HG03354 (cell line): ENCODE measurements around the gene PEMT.

Source experiments
- ATAC-seq: cut with Tn5 transposase; IDR thresholded peaks from one replicate; pipeline ENCODE4 v1.9.1; 2021; ENCODE audit warnings: mild to moderate bottlenecking; ENCODE audit not compliant: unreplicated experiment, poor library complexity, severe bottlenecking

The PEMT gene

DNA sequence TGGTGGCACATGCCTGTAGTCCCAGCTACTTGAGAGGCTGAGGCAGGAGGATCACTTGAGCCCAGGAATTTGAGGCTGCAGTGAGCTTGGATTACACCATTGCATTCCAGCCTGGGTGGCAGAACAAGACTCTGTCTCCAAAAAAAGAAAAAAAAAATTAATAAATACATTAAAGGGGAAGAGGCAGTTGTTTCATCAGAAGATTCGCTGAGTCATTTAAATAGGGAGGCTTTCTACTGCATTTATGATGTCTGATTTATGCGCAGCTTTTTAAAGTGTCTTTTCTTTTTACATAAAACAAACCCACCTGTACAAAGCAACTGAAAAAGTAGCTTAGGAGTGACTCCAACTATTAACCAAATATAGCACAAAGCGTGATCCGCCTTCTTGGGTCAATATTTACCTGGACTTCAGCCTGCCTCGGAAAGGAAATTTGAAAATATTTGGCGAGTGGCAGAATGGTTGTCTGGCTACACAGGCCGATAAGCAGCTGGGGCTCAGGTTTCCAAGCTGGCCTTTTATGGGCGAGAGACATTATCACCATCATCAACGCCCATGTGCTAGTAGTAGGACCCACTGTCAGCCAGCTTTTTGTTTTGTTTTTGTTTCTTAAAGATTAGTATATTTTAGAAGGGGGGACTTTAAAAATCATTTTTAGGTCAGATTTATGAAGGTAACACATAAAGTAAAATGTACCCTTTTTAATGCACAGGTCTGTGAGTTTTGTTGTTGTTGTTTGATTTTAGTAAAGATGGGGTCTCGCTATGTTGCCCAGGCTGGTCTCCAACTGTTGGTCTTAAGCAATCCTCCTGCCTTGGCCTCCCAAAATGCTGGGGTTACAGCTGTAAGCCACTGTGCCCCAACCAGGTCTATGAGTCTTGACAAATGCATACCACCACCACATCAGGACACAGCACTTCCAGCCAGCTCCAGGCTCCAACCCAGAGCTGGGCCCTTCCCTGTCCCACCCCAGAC is 52.8 kb downstream of the PEMT start:
- ATAC-seq, result no peak

DNA sequence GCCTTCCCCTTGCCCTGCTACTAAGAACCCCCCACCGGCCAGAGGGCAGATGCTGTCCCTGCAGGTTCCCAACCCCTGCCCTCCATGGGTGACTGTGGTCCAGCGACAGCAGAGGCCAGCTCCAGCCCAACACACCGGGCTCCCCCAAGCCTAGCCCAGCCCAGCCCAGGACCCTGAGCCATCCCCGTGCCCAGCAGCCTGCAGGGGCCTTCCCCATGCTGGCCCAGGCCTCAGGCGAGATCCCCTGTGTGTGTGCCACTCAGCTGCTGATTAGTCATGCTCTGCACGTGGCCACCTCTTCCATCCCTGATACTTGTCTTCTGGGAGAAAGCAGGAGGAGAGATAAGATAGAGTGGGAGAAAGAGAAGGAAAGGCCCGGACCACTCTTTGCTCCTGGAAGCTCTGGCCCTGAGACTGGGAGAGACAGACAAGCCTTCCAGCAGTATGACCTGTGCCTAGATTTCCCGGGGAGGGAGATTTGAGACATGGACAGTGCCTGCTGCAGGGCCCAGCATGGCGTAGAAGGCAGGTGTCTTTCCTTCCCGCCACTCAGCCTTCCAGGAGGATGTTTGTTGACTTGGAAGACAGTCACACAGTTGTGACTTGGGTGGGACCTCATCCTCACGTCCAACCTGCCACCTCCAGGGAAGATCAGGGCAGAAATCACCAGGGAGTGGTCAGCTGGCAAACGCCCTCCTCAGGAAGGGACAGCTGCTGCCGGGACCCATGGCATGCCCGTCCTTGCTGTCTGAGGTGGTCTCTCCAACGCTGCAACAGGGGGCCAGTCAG is 54.0 kb downstream of the PEMT start:
- no peak for ATAC-seq

DNA sequence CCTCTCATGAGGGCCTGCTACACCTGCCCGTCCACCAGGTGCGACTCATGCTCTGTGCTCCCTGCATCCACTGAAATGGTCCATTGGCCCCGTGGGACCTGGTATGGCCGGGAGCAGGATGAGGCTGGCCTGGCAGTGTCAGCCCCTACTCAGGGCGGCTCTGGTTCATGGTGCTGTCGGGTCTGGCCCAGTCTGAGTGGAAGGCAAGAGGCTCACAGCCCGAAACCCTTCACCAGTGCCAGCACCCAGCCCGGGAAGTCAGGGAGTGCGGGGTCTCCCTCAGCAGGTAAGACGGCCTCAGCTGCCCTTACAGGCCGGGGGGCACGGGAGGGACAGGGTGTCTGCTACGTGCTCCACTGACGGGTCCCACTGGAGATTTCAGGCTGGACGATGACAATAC is 54.8 kb downstream of the PEMT start:
- ATAC-seq, result no peak

DNA sequence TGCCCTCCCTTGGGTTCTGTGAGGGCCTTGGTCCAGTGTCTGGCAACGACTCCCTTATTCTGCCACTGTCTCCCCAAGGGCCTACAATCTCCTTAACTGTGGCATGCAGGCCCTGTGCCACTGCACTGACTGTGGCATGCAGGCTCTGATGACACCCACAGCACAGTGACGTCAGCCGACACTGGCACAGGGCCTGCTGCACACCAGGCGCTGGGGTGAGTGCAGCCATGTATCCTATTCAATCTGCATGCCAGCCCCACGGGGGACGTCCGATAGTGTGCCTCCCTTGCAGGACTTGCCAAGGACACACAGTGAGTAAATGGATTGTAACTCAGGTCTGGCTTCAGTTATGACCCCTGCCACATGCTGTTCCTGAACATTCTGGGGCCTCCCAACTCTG is 55.6 kb downstream of the PEMT start:
- ATAC-seq, result no peak

DNA sequence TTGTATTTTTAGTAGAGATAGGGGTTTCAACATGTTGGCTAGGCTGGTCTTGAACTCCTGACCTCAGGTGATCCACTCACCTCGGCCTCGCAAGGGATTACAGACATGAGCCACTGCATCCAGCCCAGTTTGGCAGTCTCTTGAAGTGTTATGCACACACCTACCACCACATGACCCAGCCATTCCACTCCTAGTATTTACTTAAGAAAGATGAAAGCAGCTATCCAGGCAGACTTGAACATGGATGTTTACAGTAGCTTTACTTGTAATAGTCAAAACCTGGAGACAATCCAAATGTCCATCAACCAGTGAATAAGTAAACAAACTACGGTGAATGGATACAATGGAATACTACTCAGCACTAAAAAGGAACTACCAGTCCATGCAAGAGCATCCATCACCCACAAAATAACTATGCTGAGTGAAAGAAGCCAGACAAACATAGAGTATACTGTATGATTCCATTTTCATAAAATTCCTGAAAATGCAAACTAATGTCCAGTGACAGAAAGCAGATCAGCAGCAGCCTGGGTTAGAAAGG is 57.5 kb downstream of the PEMT start:
- no peak for ATAC-seq

DNA sequence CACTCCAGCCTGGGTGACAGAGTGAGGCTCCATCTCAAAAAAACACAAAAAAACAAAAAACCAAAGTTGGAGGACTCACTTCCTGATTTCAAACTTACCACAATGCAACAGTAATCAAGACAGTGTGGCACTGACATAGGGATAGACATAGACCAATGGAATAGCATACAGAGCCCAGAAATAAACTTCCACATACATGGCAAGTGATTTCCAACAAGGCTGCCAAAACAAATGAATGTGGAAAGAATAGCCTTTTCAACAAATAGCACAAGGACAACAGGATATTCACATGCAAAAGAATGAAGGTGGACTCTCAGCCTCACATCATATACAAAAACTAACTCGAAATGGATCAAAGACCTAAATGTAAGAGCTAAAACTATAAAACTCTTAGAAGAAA is 58.5 kb downstream of the PEMT start:
- ATAC-seq, result no peak

DNA sequence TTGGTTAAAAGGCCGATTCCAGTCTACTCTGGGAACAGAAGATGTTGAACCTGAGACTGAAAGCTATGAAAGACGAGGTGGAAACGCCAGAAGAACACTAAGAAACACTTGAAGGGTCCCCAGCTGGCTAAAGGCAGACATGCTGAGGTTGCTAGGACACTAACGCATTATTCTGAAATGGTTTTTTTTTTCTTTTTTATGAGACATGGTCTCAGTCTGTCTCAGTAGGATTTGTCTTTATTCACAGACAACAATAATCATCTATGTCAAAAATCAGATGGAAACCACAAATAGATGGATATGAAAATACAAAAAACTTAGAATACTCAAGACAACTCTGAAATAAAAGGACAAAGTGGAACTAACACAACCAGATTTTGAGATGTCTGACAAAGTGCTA is 60.4 kb downstream of the PEMT start:
- ATAC-seq, result no peak

DNA sequence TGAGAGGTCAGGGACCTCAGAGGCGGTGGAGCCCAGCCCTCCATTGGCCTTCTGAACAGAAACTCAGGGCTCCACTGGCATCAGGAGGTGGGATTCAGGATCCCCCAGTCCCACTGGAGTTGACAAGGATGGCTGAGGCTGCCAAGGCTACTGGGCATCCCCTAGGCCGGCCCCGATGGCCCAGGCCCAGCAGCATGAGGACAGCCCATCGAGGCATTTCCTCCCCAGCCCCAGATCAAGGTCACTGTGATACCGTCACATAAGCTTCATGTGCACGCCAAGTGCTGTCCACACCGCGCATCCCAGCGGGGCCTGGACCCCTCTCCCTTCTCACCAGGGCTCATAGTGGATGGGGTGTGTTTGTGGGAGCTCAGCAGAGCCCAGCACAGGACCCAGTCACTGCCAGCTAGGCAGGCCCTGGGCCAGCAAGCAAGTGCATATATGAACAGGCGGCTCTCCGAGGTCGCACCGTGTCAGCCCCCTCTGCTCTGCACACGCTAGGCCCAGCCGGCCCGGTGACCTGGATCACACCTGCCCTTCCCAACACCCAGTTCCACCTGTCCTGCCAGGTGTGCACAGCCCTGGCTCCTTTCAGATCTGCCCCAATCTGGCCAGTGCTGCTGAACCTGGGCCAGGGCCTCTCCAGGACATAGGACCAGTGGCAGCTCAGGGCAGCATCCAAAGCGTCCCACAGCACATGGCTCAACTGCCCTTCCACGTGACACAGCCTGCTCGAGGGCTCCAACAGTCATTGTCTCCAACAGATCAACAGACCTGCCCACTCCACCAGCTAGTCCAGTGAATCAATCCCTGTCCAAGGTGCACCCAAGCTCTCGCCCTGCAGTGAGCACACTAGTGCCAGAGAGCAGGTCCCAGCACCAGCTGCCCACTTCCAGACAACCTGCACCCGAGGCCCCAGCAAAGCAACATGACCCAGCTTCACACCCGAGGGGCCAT is 62.5 kb downstream of the PEMT start:
- no peak for ATAC-seq

DNA sequence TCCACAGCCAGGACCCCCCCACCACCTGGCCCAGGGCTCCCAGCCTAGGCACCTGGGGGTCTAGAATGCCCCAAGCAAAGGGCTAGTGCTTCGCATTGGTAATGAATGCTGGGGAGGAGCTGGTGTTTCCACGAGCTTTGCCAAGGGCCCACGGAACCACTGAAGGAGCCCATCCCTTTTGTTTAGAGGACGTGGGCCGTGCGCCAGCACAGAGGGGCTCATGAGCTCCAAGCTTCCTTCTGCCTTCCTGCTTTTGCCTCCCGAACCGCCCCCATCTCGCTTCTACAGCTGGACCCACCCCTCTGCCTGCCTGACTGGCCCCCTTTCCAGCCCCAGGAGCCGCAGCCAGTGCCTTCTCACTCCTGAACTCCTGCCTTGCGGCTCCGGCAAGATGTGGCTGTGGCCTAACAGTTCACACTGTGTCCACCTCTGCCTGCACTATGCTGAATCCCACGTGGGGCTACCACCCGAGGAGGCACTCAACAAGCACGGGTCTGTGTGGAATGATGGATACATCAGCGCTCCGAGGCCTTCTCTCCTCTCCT is 63.5 kb downstream of the PEMT start:
- ATAC-seq, result no peak

DNA sequence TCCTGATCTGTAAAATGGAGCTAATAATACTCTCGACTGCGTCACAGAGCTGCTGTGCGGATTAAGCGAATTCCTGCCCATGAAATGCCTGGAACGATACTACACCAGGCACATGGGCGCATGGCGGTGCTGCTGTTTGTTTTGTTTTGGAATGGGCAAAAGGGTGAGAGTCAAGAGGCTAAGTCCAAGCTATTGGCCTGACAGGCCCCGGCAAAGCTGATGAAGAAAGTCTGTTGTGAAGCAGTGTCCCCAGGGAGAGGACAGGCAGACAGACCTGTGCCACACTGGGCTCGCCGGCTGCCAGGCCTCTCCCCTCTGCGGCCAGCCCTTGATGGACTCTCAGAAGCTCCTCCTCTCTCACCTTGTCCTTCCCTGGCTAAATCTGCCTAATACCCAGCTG is 64.0 kb downstream of the PEMT start:
- ATAC-seq, result no peak

DNA sequence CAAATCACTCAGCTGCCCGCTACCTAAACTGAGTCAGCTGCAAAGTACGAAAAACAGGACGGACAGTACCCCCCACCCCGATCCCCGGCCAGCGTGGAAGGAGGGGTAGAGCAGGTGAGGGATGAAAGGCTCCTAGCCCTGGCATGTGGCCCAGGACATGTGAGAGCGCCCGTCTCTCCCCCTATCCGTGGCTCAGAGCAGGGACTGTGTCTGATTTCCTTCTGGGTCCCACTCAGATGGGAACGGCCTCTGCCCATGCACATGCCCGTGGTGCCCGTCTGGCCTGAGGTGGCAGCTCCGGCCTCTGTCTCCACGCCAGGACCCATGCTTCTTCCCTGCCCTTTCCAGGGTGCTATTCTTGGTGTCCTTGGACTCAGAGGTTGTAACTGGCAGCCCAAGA is 65.1 kb downstream of the PEMT start:
- no peak for ATAC-seq

DNA sequence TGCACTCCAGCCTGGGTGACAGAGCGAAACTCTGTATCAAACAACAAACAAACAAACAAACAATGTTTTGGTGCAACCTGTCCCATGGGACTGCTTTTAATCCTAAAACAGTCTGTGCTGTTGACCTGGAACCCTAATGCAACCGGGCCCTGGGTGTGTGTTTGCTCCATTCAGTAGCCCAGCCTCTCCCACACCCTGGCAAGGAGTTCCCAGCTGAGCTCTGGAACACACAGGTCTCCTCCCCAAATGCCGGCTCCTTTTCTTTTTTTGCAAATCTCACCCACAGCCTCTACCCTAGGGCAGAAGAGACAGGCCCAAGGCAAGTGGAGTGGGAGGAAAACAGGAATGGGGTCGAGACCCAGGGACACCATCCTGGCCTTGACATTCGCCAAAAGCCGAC is 65.6 kb downstream of the PEMT start:
- no peak for ATAC-seq

DNA sequence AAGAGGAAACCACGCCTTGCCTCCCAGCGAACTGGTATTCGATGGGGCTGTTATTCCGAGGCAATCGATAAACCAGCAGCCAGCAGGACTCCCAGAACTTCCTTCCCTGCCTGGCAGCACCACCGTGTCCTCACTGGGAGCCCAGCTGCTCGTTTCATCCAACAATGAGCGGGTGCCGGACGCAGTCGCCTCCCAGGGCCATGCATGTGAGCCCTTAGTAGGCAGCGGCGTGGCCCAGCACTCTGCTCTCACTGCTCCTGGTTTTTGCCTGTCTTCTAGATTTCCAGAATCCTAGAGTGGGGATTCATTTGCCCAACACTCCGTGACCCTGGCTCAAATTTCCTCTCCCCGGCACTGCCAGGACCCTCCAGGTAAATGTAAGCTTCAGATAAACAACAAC is 66.2 kb downstream of the PEMT start:
- no peak for ATAC-seq

DNA sequence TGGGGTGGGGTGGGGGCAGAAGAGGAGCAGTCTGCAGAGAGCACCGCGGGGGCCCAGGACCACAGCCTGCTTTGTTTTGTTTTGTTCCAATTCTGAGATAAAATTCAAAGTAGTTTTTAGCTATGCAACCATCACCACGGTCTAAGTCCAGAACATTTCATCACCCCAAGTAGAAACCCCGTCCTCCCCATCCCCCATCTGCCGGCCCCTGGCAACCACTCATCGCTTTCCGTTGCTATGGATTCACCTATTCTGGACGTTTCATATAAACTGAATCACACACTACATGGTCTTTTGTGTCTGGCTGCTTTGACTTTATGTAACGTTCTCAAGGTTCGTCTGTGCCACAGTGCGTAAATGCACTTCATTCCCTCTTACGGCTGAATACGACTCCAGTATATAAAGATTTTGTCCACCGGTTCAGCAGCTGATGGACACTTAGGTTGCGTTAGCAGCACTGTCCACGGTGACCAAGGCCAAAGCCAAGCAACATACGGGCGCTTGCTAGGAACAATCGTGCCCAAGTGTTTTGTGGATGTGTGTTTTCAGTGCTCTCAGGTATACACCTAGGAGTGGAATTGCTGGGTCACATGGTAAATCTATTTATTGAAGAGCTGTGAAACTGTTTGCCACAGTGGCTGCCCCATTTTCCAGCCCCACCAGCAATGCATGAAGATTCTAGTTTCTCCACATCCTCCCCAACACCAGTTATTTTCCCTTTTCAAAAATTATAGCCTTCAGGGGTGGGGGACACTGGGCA is 67.6 kb downstream of the PEMT start:
- no peak for ATAC-seq

DNA sequence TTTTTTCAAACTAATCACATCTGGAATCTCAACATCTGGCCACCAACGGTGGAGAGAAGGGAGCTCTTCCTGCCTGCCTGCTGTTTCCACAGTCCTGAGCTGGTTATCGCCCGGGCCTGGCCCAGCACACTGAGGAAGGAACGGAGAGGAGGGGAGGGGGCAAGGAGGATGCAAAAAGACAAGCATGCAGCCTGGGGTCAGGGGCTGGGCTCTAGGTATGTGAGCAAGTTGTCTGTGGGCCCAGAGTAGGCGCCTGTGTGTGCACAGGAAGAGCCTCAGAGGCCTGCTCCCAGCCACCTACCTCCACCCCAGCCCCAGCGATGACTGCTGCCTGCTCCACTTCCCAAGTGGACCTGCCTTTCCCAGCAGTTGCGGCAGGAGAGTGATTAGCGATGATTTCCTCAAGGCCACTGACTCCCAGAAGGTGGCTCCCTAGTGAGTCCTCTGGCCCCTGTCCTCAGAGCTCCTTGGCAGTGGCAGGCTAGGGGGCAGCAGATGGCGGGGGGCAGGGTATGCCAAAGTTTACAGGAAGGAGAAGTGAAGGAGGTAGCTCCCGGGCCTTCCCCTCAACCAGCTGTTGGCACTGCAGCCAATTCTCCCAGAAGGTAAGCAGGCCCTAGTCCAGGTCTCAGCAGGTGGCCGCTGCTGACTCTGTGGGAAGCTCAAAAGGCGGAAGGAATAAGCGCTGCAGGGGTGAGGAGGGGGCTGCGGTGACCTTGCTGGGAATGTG is 68.3 kb downstream of the PEMT start:
- no peak for ATAC-seq

DNA sequence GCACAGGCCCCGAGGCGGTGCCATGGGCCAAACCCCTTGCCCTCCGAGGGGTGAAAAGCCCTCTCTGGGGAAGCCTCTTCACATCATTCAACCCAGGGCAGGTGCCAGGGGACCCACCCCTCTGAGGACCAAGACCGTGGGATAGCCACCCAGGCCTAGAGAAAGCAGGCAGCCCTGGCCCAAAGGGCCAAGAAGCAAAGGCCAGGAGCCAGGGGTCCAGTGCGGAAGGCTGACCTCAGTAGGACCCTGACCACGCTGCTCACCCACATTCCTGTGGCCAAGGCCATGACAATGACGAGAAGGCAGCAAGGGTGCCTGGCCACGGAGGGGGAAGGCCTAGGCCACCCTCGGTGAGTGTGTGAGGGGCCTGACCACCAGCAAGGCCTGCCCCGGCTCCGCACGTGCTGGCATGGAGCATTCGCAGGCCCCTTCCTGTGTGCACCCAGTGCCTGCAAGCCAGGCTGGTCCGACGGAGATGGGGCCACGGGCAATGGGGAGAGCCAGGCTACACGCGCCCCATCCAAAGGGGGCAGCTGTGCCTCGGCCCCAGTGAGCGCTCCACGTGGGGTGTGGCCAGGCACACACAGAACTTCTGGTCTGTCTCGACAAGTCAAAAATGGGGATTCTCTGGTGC is 70.8 kb downstream of the PEMT start:
- no peak for ATAC-seq

DNA sequence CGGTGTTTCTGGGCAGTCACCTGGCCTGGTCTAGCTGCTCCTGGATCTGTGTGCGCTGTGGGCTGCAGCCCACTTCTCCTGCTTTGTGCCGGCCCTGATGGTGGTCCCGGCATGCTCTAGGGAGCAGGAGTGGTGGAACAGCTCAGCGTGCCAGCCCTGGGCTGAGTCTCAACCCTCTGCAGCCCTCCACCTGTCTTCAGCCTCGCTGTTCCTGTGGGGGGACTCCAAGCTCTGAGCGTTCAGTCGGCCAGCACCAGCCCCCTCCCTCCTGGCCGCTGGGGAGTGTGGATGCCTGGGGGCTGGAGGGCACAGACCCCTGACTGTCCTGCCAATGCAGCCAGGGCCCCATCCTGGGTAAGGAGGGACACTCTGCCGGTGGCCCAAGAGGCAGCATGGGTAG is 71.6 kb downstream of the PEMT start:
- no peak for ATAC-seq

DNA sequence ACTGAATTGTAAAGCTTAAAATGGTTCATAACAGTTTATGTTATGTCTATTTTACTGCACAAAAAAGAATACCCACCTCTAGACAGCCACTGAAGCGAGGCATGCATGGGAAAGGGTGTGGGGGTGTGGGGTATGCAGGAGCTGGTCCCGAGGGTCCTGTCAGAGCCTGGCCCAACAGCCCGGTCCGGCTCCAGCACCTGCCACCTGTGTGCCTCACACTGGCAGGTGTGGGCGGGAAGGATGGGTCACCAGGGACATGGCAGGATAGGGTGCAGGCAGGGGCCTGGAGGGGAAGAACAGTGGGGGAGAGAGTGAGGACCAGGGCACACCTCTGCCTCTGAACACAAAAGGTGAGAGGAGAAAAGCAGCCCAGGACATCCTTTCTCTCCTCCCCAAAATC is 72.6 kb downstream of the PEMT start:
- ATAC-seq, result no peak
